Gastroesophageal sphincter (tissue), 3 donors: ENCODE measurements around the gene DUSP8.

ENCODE experiments used
- CTCF ChIP-seq, 4 experiments: fragments of 200-600 bp in 2 of 4; fragments of 450-650 bp in 2 of 4; sonication (generic) in 1 of 4; IDR thresholded peaks; one replicate each; pipeline ENCODE4 v1.5.1; 2017 to 2019; ENCODE audit warnings: antibody characterized with exemption in 4 of 4, mild to moderate bottlenecking in 2 of 4, moderate library complexity in 2 of 4
- EP300 ChIP-seq: sonication (generic); formaldehyde crosslinking; IDR thresholded peaks from one replicate; pipeline ENCODE4 v1.6.1; 2017; ENCODE audit warnings: antibody characterized with exemption, mild to moderate bottlenecking
- POLR2A ChIP-seq, 2 donors: fragments of 450-650 bp; IDR thresholded peaks; one replicate each; pipeline ENCODE4 v1.6.1; 2017; ENCODE audit warnings: antibody characterized with exemption in 2 of 2, mild to moderate bottlenecking in 2 of 2, moderate library complexity in 1 of 2

GRCh38 chr11:1576825-1577224 lies 4.8 kb upstream of the DUSP8 start:
- TF ChIP-seq POLR2A (IDR thresholded peaks at IDR 0.05), result no peak
- TF ChIP-seq CTCF (IDR thresholded peaks at IDR 0.05), result no peak
- TF ChIP-seq EP300, result no peak
